Peyer's patch (tissue), 4 donors: Measurements from ENCODE around the gene RCVRN. TPM values are rescaled to one million over a fixed set of nuclear protein-coding genes. Genes with fewer than 3 reads are reported as not detected.
"Not testable (repeated sequence)": the region's sequence is repeated elsewhere in the genome, so short reads cannot be mapped to it uniquely, and the experiment has no call there.

Experiments
- DNase-seq, 3 donors: peaks; one replicate each; pipeline ENCODE4 v3.0.0-alpha.2; 2017 to 2019
- H3K27ac ChIP-seq, 4 donors: fragments of 200-600 bp; sonication (generic); one replicate each; pipeline ENCODE4 v1.5.1; 2016 to 2019
- H3K27me3 ChIP-seq, 2 donors: fragments of 200-600 bp; sonication (generic); one replicate each; pipeline ENCODE4 v1.5.1; 2019
- H3K36me3 ChIP-seq, 3 donors: fragments of 200-600 bp; sonication (generic); one replicate each; pipeline ENCODE4 v1.5.1; 2016 to 2019
- H3K4me1 ChIP-seq, 4 donors: fragments of 200-600 bp; sonication (generic); one replicate each; pipeline ENCODE4 v1.5.1; 2016 to 2019
- H3K4me3 ChIP-seq, 4 donors: fragments of 200-600 bp; sonication (generic); 1 replicate in 3 of 4; 2 replicates in 1 of 4; pipeline ENCODE4 v1.5.1; 2016 to 2019; ENCODE audit warnings: mild to moderate bottlenecking in 1 of 4
- H3K9me3 ChIP-seq, 4 donors: fragments of 200-600 bp; sonication (generic); one replicate each; pipeline ENCODE4 v1.5.1; 2016 to 2019; ENCODE audit warnings: mild to moderate bottlenecking in 1 of 4
- CTCF ChIP-seq, 6 experiments: fragments of 450-650 bp in 4 of 6; fragments of 200-600 bp in 2 of 6; sonication (generic) in 1 of 6; IDR thresholded peaks; one replicate each; pipeline ENCODE4 v1.5.1; 2017 to 2019; ENCODE audit warnings: antibody characterized with exemption in 6 of 6, mild to moderate bottlenecking in 3 of 6, moderate library complexity in 1 of 6
- POLR2A ChIP-seq, 2 donors: fragments of 450-650 bp; IDR thresholded peaks; one replicate each; pipeline ENCODE4 v1.5.1; 2017; ENCODE audit warnings: antibody characterized with exemption in 2 of 2, mild to moderate bottlenecking in 2 of 2, moderate library complexity in 2 of 2
- total RNA-seq, 4 donors: library from RNA; depleted of rRNA; stranded (reverse); fragments of >200 nt; gene quantifications; one replicate each; pipeline ENCODE4 v1.1.0, GENCODE V29; 2016

RCVRN gene
- total RNA-seq, 4 donors from 2014 or later: not detected

GRCh38 chr17:9924735-9925191 lies 19.7 kb upstream of the RCVRN start:
- H3K4me1 ChIP-seq: no peaks in the 10 kb centered on the region
- H3K9me3 ChIP-seq: no peaks in the 10 kb centered on the region
- H3K27ac ChIP-seq: no peak overlapping the region
- DNase-seq: no peak
- no peak overlapping the region for H3K4me3 ChIP-seq
- TF ChIP-seq CTCF (IDR thresholded peaks at IDR 0.05) (peak; percentile 52 to 80 (median 72)), POLR2A (IDR thresholded peaks at IDR 0.05) (no peak)
- H3K27me3 ChIP-seq: no peaks in the 10 kb centered on the region
- H3K36me3 ChIP-seq: no peaks in the 10 kb centered on the region

- Histone ChIP-seq H3K27me3 (no peaks in the 10 kb centered on the region), H3K4me3 (no peak overlapping the region), H3K36me3 (no peaks in the 10 kb centered on the region), H3K9me3 (no peaks in the 10 kb centered on the region), H3K4me1 (no peaks in the 10 kb centered on the region), H3K27ac (no peak overlapping the region)
- no peak for TF ChIP-seq CTCF (IDR thresholded peaks at IDR 0.05)
- no peak for TF ChIP-seq POLR2A (IDR thresholded peaks at IDR 0.05)
- DNase-seq: no peak
Measured at GRCh38 chr17:9922012-9922848, 17.2 kb upstream of the RCVRN start.

GRCh38 chr17:9921216-9921615 lies 16.1 kb upstream of the RCVRN start:
- H3K27ac ChIP-seq, DNase-seq, H3K27me3 ChIP-seq, H3K4me1 ChIP-seq, H3K4me3 ChIP-seq, H3K9me3 ChIP-seq, H3K36me3 ChIP-seq: not testable (repeated sequence)

- no peaks in the 10 kb centered on the region for H3K27me3 ChIP-seq
- peaks cover 0 to 7% (median 0%) of the 10 kb centered on the region in 3 donors for H3K36me3 ChIP-seq
- H3K4me3 ChIP-seq: no peak overlapping the region
- no peaks in the 10 kb centered on the region for H3K4me1 ChIP-seq
- no peaks in the 10 kb centered on the region for H3K9me3 ChIP-seq
- no peak for TF ChIP-seq CTCF (IDR thresholded peaks at IDR 0.05)
- TF ChIP-seq POLR2A (IDR thresholded peaks at IDR 0.05): no peak
- H3K27ac ChIP-seq: no peak overlapping the region
- no peak for DNase-seq
Measured at GRCh38 chr17:9918804-9919352, 13.8 kb upstream of the RCVRN start.

GRCh38 chr17:9918352-9918751 lies 13.3 kb upstream of the RCVRN start:
- Histone ChIP-seq H3K27ac (no peak overlapping the region), H3K36me3 (peaks cover 0 to 7% (median 0%) of the 10 kb centered on the region in 3 donors), H3K9me3 (no peaks in the 10 kb centered on the region), H3K27me3 (no peaks in the 10 kb centered on the region), H3K4me3 (no peak overlapping the region), H3K4me1 (no peaks in the 10 kb centered on the region)
- TF ChIP-seq POLR2A (IDR thresholded peaks at IDR 0.05) (no peak), CTCF (IDR thresholded peaks at IDR 0.05) (no peak)
- DNase-seq: no peak

DNA sequence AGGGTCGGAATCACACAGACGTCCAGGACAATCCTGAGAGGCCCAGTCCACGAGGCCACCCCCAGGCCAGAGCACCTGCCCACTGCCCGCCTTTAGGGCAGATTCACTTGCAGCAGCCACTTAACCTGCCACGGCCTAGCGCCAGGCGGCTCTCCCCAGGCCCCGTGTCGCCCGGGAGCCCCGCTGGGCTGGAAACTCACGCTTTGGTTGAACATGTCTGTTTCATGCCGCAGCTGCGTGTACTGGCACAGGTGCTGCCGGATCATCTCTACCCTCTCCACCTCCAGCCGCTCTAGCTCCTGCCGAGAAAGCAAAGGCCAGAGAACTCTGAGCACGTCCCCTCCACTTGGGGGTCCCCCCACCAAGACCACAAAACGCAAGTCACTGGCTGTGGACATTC lies 12.7 kb upstream of the RCVRN start:
- H3K36me3 ChIP-seq: peaks cover 0 to 7% (median 0%) of the 10 kb centered on the region in 3 donors
- DNase-seq: no peak
- no peaks in the 10 kb centered on the region for H3K27me3 ChIP-seq
- TF ChIP-seq CTCF (IDR thresholded peaks at IDR 0.05): no peak
- TF ChIP-seq POLR2A (IDR thresholded peaks at IDR 0.05): no peak
- H3K4me1 ChIP-seq: no peaks in the 10 kb centered on the region
- H3K27ac ChIP-seq: no peak overlapping the region
- no peaks in the 10 kb centered on the region for H3K9me3 ChIP-seq
- H3K4me3 ChIP-seq: no peak overlapping the region
